ENCODE results near the gene PTAFR.

DNA sequence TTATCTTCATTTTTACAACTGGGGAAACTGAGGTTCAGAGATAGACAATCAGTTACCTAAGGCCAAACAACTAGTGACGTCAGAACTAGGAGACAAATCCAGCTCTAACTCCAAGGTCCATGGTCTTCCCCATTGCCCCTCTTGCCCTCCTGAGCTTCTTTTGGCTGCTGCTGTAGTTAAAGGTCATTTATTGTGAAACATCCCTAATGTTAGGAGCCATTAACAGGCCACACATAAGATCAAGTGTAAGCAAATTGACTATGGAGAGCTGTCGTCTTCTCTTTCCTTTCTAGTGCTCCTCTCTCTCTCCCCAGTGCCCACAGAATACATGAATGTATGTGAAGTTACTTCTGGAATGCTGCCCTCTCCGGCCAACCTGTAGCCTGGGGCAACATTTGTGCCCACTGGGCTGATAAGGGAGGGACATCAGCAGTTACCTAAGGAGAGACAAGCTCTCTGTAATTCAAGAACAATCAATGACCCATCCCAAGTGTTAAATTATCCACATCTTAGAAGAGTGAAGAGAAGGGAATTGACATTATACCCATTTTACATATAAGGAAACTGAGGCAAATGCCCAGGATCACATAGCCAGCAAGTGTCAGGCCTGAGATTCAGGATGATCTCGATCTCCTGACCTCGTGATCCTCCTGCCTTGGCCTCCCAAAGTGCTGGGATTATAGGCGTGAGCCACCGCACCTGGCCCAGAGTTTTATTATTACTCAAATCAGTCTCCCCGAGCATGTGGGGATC lies 40.1 kb downstream of the PTAFR start:
- TF ChIP-seq, protein P1, sequence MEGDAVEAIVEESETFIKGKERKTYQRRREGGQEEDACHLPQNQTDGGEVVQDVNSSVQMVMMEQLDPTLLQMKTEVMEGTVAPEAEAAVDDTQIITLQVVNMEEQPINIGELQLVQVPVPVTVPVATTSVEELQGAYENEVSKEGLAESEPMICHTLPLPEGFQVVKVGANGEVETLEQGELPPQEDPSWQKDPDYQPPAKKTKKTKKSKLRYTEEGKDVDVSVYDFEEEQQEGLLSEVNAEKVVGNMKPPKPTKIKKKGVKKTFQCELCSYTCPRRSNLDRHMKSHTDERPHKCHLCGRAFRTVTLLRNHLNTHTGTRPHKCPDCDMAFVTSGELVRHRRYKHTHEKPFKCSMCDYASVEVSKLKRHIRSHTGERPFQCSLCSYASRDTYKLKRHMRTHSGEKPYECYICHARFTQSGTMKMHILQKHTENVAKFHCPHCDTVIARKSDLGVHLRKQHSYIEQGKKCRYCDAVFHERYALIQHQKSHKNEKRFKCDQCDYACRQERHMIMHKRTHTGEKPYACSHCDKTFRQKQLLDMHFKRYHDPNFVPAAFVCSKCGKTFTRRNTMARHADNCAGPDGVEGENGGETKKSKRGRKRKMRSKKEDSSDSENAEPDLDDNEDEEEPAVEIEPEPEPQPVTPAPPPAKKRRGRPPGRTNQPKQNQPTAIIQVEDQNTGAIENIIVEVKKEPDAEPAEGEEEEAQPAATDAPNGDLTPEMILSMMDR (IDR thresholded peaks at IDR 0.05; ENCODE audit: low read length): no peak
- TF ChIP-seq EZH2 (optimal IDR thresholded peaks at IDR 0.05; ENCODE audit: low read depth, low read length): no peak
